A549 (cell line): Measurements from ENCODE around the gene MARCO. TPM values are rescaled to one million over a fixed set of nuclear protein-coding genes. Genes with fewer than 3 reads are reported as not detected.

ENCODE experiments used
- ATAC-seq, 2 experiments: fragments of 200-7000 bp in 1 of 2; fragments of >200 bp in 1 of 2; cut with Nextera tagmentation in 1 of 2; cut with Tn5 transposase in 1 of 2; 3 replicates each; pipeline versions ENCODE4 v1.8.0 to v1.9.1; 2018 to 2020; ENCODE audit warnings: mild to moderate bottlenecking in 1 of 2, moderate library complexity in 1 of 2
- CTCF ChIA-PET: fragments of 300-600 bp; sonication (Branson Sonifier 250); formaldehyde crosslinking; extraction: SDS; loops from one replicate; lab custom pipeline; 2021; ENCODE audit warnings: antibody characterized with exemption, inconsistent platforms; lab: Yijun Ruan, JAX
- POLR2A ChIA-PET: fragments of 350-600 bp; formaldehyde crosslinking; extraction: SDS; loops from one replicate; lab custom pipeline; 2021; ENCODE audit warnings: antibody characterized with exemption, inconsistent platforms; lab: Yijun Ruan, JAX
- DNase-seq, 2 experiments: peaks; one replicate each; pipeline versions ENCODE4 v3.0.0 to v3.0.0-alpha.2; 2011 to 2016; ENCODE audit warnings: low read depth in 1 of 2, low spot score in 1 of 2
- FAIRE-seq: peaks from 2 replicates; lab custom pipeline; 2011; peaks lifted over from hg19 to GRCh38; lab: Jason Lieb, UNC
- H3K27ac ChIP-seq, 2 experiments: fragments of >200 bp; sonication (Bioruptor Twin); formaldehyde crosslinking; 3 replicates each; pipeline ENCODE4 v1.5.1; 2016 to 2017
- H3K4me1 ChIP-seq: fragments of >200 bp; sonication (Bioruptor Twin); formaldehyde crosslinking; 3 replicates; pipeline ENCODE4 v1.6.1; 2016
- H3K4me2 ChIP-seq: fragments of >200 bp; sonication (Bioruptor Twin); formaldehyde crosslinking; 3 replicates; pipeline ENCODE4 v1.6.1; 2016
- H3K4me3 ChIP-seq: fragments of >200 bp; sonication (Bioruptor Twin); formaldehyde crosslinking; 3 replicates; pipeline ENCODE4 v1.5.1; 2016
- H3K9me3 ChIP-seq: fragments of >200 bp; sonication (Bioruptor Twin); formaldehyde crosslinking; 3 replicates; pipeline ENCODE4 v1.6.1; 2016
- ATOH8 ChIP-seq: fragments of 250-450 bp; sonication (Bioruptor Pico); IDR thresholded peaks from 2 replicates; pipeline ENCODE4 v1.5.0; 2020; ENCODE audit warnings: low read depth, mild to moderate bottlenecking, moderate library complexity
- BCL3 ChIP-seq: fragments of >200 bp; sonication (Bioruptor Twin); formaldehyde crosslinking; IDR thresholded peaks from 3 replicates; pipeline ENCODE4 v1.6.1; 2016
- CBX8 ChIP-seq: fragments of 200-600 bp; sonication (generic); IDR thresholded peaks from 2 replicates; pipeline ENCODE4 v1.6.1; 2016
- CEBPB ChIP-seq, 2 experiments: fragments of >200 bp in 1 of 2; sonication (Bioruptor Twin) in 1 of 2; formaldehyde crosslinking in 1 of 2; IDR thresholded peaks; 2 replicates each; pipeline ENCODE4 v1.6.1; 2012 to 2016
- CHD4 ChIP-seq: fragments of 200-600 bp; sonication (generic); IDR thresholded peaks from 2 replicates; pipeline ENCODE4 v1.6.1; 2016; ENCODE audit warnings: antibody characterized with exemption, mild to moderate bottlenecking, borderline replicate concordance
- E2F6 ChIP-seq: IDR thresholded peaks from 2 replicates; pipeline ENCODE4 v1.6.1; 2012; ENCODE audit warnings: low read depth, borderline replicate concordance
- EP300 ChIP-seq, 2 experiments: fragments of >200 bp; sonication (Bioruptor Twin); formaldehyde crosslinking; IDR thresholded peaks; 2 replicates in 1 of 2; 3 replicates in 1 of 2; pipeline ENCODE4 v1.6.1; 2016 to 2017
- ESRRA ChIP-seq: fragments of 150-350 bp; IDR thresholded peaks from 2 replicates; pipeline ENCODE4 v1.6.1; 2014; ENCODE audit warnings: mild to moderate bottlenecking, low read length, borderline replicate concordance
- FOSB ChIP-seq: fragments of 250-450 bp; sonication (Bioruptor Pico); IDR thresholded peaks from 2 replicates; pipeline ENCODE4 v1.5.0; 2020; ENCODE audit warnings: mild to moderate bottlenecking, moderate library complexity
- FOSL2 ChIP-seq, 2 experiments: fragments of 450-650 bp in 1 of 2; fragments of >200 bp in 1 of 2; sonication (Bioruptor Twin) in 1 of 2; formaldehyde crosslinking; IDR thresholded peaks; 2 replicates each; pipeline versions ENCODE4 v1.5.0 to v1.6.1; 2016 to 2020; ENCODE audit warnings: mild to moderate bottlenecking in 1 of 2, moderate library complexity in 1 of 2
- HDAC2 ChIP-seq: fragments of 200-600 bp; sonication (generic); IDR thresholded peaks from 2 replicates; pipeline ENCODE4 v1.6.1; 2016
- HEYL ChIP-seq: fragments of 250-450 bp; sonication (Bioruptor Pico); IDR thresholded peaks from 2 replicates; pipeline ENCODE4 v1.8.0; 2021; ENCODE audit warnings: mild to moderate bottlenecking, moderate library complexity
- HOXA7 ChIP-seq: fragments of 250-450 bp; sonication (Bioruptor Pico); IDR thresholded peaks from 2 replicates; pipeline ENCODE4 v1.5.0; 2020; ENCODE audit warnings: mild to moderate bottlenecking, moderate library complexity
- JUNB ChIP-seq: fragments of >200 bp; sonication (Bioruptor Twin); formaldehyde crosslinking; IDR thresholded peaks from 2 replicates; pipeline ENCODE4 v1.6.1; 2016
- KDM1A ChIP-seq: fragments of 200-600 bp; sonication (generic); IDR thresholded peaks from 2 replicates; pipeline ENCODE4 v1.6.1; 2016; ENCODE audit warnings: low read depth, mild to moderate bottlenecking
- MAZ ChIP-seq: fragments of 150-350 bp; IDR thresholded peaks from 2 replicates; pipeline ENCODE4 v1.6.1; 2014; ENCODE audit warnings: antibody characterized with exemption, low read depth, low read length, borderline replicate concordance
- MYC ChIP-seq: IDR thresholded peaks from 2 replicates; pipeline ENCODE4 v1.6.1; 2012; ENCODE audit warnings: mild to moderate bottlenecking, inconsistent platforms, low read length, improper control_type of control experiment, borderline replicate concordance
- NPAS2 ChIP-seq: fragments of 250-450 bp; sonication (Bioruptor Pico); IDR thresholded peaks from 2 replicates; pipeline ENCODE4 v1.8.0; 2022; ENCODE audit warnings: mild to moderate bottlenecking, moderate library complexity, borderline replicate concordance
- RAD21 ChIP-seq, 2 experiments: fragments of >200 bp in 1 of 2; sonication (Bioruptor Twin) in 1 of 2; formaldehyde crosslinking in 1 of 2; IDR thresholded peaks in 1 of 2; conservative IDR thresholded peaks in 1 of 2; 2 replicates in 1 of 2; 3 replicates in 1 of 2; pipeline ENCODE4 v1.6.1; 2012 to 2018; ENCODE audit warnings: inconsistent platforms in 1 of 2
- RCOR1 ChIP-seq: fragments of 150-350 bp; IDR thresholded peaks from 2 replicates; pipeline ENCODE4 v1.6.1; 2014; ENCODE audit warnings: antibody characterized with exemption, low read length, low read depth
- RFX5 ChIP-seq: fragments of 450-650 bp; IDR thresholded peaks from 2 replicates; pipeline ENCODE4 v1.7.1; 2014; ENCODE audit warnings: antibody characterized with exemption, mild to moderate bottlenecking, moderate library complexity
- RNF2 ChIP-seq: fragments of 200-600 bp; sonication (generic); IDR thresholded peaks from 2 replicates; pipeline ENCODE4 v1.6.1; 2016; ENCODE audit warnings: low read depth, mild to moderate bottlenecking, antibody characterized with exemption, moderate library complexity, borderline replicate concordance
- SREBF2 ChIP-seq: fragments of 450-650 bp; IDR thresholded peaks from 2 replicates; pipeline ENCODE4 v1.6.1; 2014; ENCODE audit warnings: mild to moderate bottlenecking, moderate library complexity
- TFCP2L1 ChIP-seq: fragments of 250-450 bp; sonication (Bioruptor Pico); IDR thresholded peaks from 2 replicates; pipeline ENCODE4 v1.5.0; 2021; ENCODE audit warnings: mild to moderate bottlenecking
- ZC3H11A ChIP-seq: fragments of 450-650 bp; IDR thresholded peaks from 2 replicates; pipeline ENCODE4 v1.6.1; 2014; ENCODE audit warnings: antibody characterized with exemption, mild to moderate bottlenecking
- ZFP36 ChIP-seq: fragments of 450-650 bp; IDR thresholded peaks from 2 replicates; pipeline ENCODE4 v1.6.1; 2014; ENCODE audit warnings: borderline replicate concordance; ENCODE audit not compliant: partially characterized antibody
- ZNF302 ChIP-seq: fragments of 250-450 bp; sonication (Bioruptor Pico); IDR thresholded peaks from 2 replicates; pipeline ENCODE4 v1.9.0; 2021; ENCODE audit warnings: inconsistent platforms, mild to moderate bottlenecking, moderate library complexity
- WGBS: methylation state at CpG from one replicate; pipeline ENCODE4 v1.1.6; 2017; ENCODE audit errors: missing lambda C conversion rate; 5-methylcytosine and 5-hydroxymethylcytosine counted together
- polyA minus RNA-seq: library from RNA; depleted of rRNA, polyadenylated mRNA; stranded (reverse); fragments of >200 nt; gene quantifications from 2 replicates; pipeline ENCODE4 v1.2.3, GENCODE V29; 2011; rRNA and poly(A)+ RNA removed
- polyA plus RNA-seq, 4 experiments: library from polyadenylated mRNA; depleted of rRNA in 3 of 4; stranded (reverse); fragments of >200 nt; fragmentation: RNase III in 1 of 4; extraction: RNeasy Plus Mini Kit Qiagen cat#74134 plus additional on column Dnase treatment in 1 of 4; gene quantifications; 2 replicates in 3 of 4; 3 replicates in 1 of 4; pipeline ENCODE4 v1.2.3, GENCODE V29; 2011 to 2017

MARCO gene
- polyA plus RNA-seq (2011; rRNA removed) (not detected in 2 replicates), polyA plus RNA-seq (2017; fragmentation: RNase III; extraction: RNeasy Plus Mini Kit Qiagen cat#74134 plus additional on column Dnase treatment) (0.05 to 0.07 TPM in 2 of 3 replicates, not detected in the other), polyA minus RNA-seq (not detected in 2 replicates)
- polyA plus RNA-seq (2012; cell fraction: cytosol; rRNA removed): not detected in 2 replicates
- not detected in 2 replicates for polyA plus RNA-seq (2012; cell fraction: nucleus; rRNA removed)

- DNase-seq (no peak), ATAC-seq (no peak), FAIRE-seq (no peak)
- H3K4me1 ChIP-seq: no peaks in the 10 kb centered on the region
- H3K4me3 ChIP-seq: no peak within 1 kb of the TSS
- H3K4me2 ChIP-seq: no peak within 1 kb of the TSS
- CTCF ChIA-PET: no interaction called here
- H3K27ac ChIP-seq: no peak within 1 kb of the TSS
- WGBS: 10% methylated on average over 7 of the region's 7 CpGs
- no peaks in the 10 kb centered on the region for H3K9me3 ChIP-seq
- TF ChIP-seq MAZ (no peak), CEBPB (IDR thresholded peaks at IDR 0.05) (no peak), ESRRA (no peak), CBX8 (no peak), ATOH8 (CRISPR knock-in tag) (no peak), SREBF2 (no peak), FOSL2 (IDR thresholded peaks at IDR 0.05) (no peak), FOSL2 (CRISPR knock-in tag; IDR thresholded peaks at IDR 0.05) (no peak)
- POLR2A ChIA-PET: no interaction called here
These were observed at the start of gene MARCO for GRCh38 chr2:118942031-118942430. MARCO (plus strand) TSS chr2:118942194; CDS start chr2:118942301, 107 bp downstream.

- POLR2A ChIA-PET: no interaction called here
- no peak for FAIRE-seq
- no peak for DNase-seq
- Histone ChIP-seq H3K9me3 (peaks cover 11% of the 10 kb centered on the region), H3K4me3 (no peak overlapping the region), H3K4me1 (no peaks in the 10 kb centered on the region), H3K27ac (no peak overlapping the region), H3K4me2 (no peak overlapping the region)
- WGBS: 48% methylated on average over 3 of the region's 3 CpGs
- ATAC-seq: no peak
- TF ChIP-seq KDM1A (no peak), EP300 (IDR thresholded peaks at IDR 0.05) (no peak), NPAS2 (CRISPR knock-in tag) (no peak), BCL3 (no peak), TFCP2L1 (CRISPR knock-in tag) (no peak)
- CTCF ChIA-PET: no interaction called here
These were observed 48.9 kb upstream of the MARCO start for GRCh38 chr2:118893100-118893499.

- no peak for ATAC-seq
These were observed 39.5 kb upstream of the MARCO start for GRCh38 chr2:118902266-118903028.

More at GRCh38 chr2:118902266-118903028, 39.5 kb upstream of the MARCO start:
- no peaks in the 10 kb centered on the region for H3K9me3 ChIP-seq
- no peak overlapping the region for H3K4me3 ChIP-seq
- ChIA-PET POLR2A (no interaction called here), CTCF (interaction anchor here (1.7 kb wide), 1 partner anchor 388 kb away, joined by 3 read pairs; no protein-coding TSS in a partner anchor)
- FAIRE-seq (no peak), DNase-seq (no peak)
- H3K4me1 ChIP-seq: no peaks in the 10 kb centered on the region
- TF ChIP-seq RAD21 (conservative IDR thresholded peaks at IDR 0.05 in 1 of 2, IDR thresholded peaks at IDR 0.05 in 1 of 2): no peak
- TF ChIP-seq RCOR1: no peak
- TF ChIP-seq HEYL (CRISPR knock-in tag): no peak
- TF ChIP-seq ZNF302 (CRISPR knock-in tag): no peak
- no peak for TF ChIP-seq JUNB
- no peak for TF ChIP-seq ESRRA
- TF ChIP-seq RNF2: no peak
- no peak for TF ChIP-seq HOXA7
- TF ChIP-seq MYC: no peak
- no peak for TF ChIP-seq EP300 (IDR thresholded peaks at IDR 0.05)
- no peak for TF ChIP-seq HDAC2
- TF ChIP-seq RFX5: no peak
- no peak for TF ChIP-seq CHD4
- no peak for TF ChIP-seq E2F6
- TF ChIP-seq ZFP36: no peak
- no peak for TF ChIP-seq FOSB (CRISPR knock-in tag)
- TF ChIP-seq ZC3H11A: no peak
- WGBS: 28% methylated on average over 11 of the region's 11 CpGs
- no peak overlapping the region for H3K4me2 ChIP-seq
- no peak overlapping the region for H3K27ac ChIP-seq
